Smooth muscle cell (in vitro differentiated cells): ENCODE measurements around the gene MDM2. TPM values are rescaled to one million over a fixed set of nuclear protein-coding genes. Genes with fewer than 3 reads are reported as not detected.

Source experiments
- DNase-seq: peaks from one replicate; lab custom pipeline; 2025; ENCODE audit not compliant: unreplicated experiment; lab: John Stamatoyannopoulos, UW
- H2AFZ ChIP-seq: fragments of 200-600 bp; sonication (generic); 2 replicates; pipeline ENCODE4 v1.6.0; 2016; ENCODE audit warnings: antibody characterized with exemption, low read depth, mild to moderate bottlenecking
- H3F3A ChIP-seq: fragments of 200-600 bp; sonication (generic); 2 replicates; pipeline ENCODE4 v1.6.0; 2017; ENCODE audit warnings: antibody characterized with exemption, low read depth
- H3K27ac ChIP-seq: fragments of 200-600 bp; sonication (generic); 2 replicates; pipeline ENCODE4 v1.5.1; 2016; ENCODE audit warnings: low read depth, mild to moderate bottlenecking
- H3K27me3 ChIP-seq: fragments of 200-600 bp; sonication (generic); 2 replicates; pipeline ENCODE4 v1.6.1; 2016; ENCODE audit warnings: low read depth, mild to moderate bottlenecking
- H3K36me3 ChIP-seq: fragments of 200-600 bp; sonication (generic); 2 replicates; pipeline ENCODE4 v1.5.1; 2016; ENCODE audit warnings: low read depth
- H3K4me1 ChIP-seq: fragments of 200-600 bp; sonication (generic); 2 replicates; pipeline ENCODE4 v1.5.1; 2016; ENCODE audit warnings: low read depth
- H3K4me2 ChIP-seq: fragments of 200-600 bp; sonication (generic); 2 replicates; pipeline ENCODE4 v1.6.0; 2016; ENCODE audit warnings: mild to moderate bottlenecking
- H3K4me3 ChIP-seq: fragments of 200-600 bp; sonication (generic); 2 replicates; pipeline ENCODE4 v1.5.1; 2016; ENCODE audit warnings: mild to moderate bottlenecking
- H3K79me2 ChIP-seq: fragments of 200-600 bp; sonication (generic); 2 replicates; pipeline ENCODE4 v1.6.0; 2016; ENCODE audit warnings: low read depth, mild to moderate bottlenecking
- H3K9ac ChIP-seq: fragments of 200-600 bp; sonication (generic); 2 replicates; pipeline ENCODE4 v1.6.0; 2016; ENCODE audit warnings: low read depth
- H3K9me3 ChIP-seq: fragments of 200-600 bp; sonication (generic); replicated peaks from 2 replicates; pipeline ENCODE4 v1.5.1; 2016; ENCODE audit warnings: low read depth
- H4K20me1 ChIP-seq: fragments of 200-600 bp; sonication (generic); 2 replicates; pipeline ENCODE4 v1.6.0; 2016; ENCODE audit warnings: low read depth
- WGBS: methylation state at CpG from one replicate; pipeline ENCODE4 v1.1.7; 2016; ENCODE audit warnings: low lambda C conversion rate; 5-methylcytosine and 5-hydroxymethylcytosine counted together
- polyA plus RNA-seq: library from polyadenylated mRNA; unstranded; fragments of >200 nt; fragmentation: Nextera tagmentation; extraction: Ambion mirVana; gene quantifications from 2 replicates; pipeline ENCODE4 v1.2.1, GENCODE V29; 2016
- total RNA-seq: library from RNA; depleted of rRNA; stranded (reverse); fragments of >200 nt; gene quantifications from 2 replicates; pipeline ENCODE4 v1.2.3, GENCODE V29; 2014
- TF ChIP-seq, protein P1 (sequence below): fragments of 200-600 bp; sonication (generic); IDR thresholded peaks from 2 replicates; pipeline ENCODE4 v1.5.1; 2017; ENCODE audit warnings: borderline replicate concordance, mild to moderate bottlenecking, antibody characterized with exemption; ENCODE audit not compliant: insufficient read depth, poor library complexity, severe bottlenecking

MDM2 gene
- total and polyA plus RNA-seq, 2 experiments from 2014 or later, result 43.4 to 189 TPM

DNA sequence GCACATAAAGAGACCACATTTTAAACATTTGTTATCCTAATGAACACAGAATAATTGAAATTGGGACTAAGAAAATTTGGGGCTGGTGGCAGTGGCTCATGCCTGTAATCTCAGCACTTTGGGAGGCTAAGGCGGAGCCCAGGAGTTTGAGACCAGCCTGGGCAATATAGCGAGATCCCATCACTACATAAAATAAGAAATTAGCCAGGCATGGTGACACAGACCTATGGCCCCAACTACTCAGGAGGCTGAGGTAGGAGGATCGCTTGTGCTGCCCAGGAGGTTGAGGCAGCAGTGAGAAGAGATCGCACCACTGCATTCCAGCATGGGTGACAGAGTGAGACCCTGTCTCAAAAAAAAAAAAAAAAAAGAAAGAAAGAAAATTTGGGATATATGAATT lies 65.3 kb downstream of the MDM2 start:
- Histone ChIP-seq H3K36me3 (no peaks in the 10 kb centered on the region), H3F3A (no peaks in the 10 kb centered on the region), H2AFZ (no peak overlapping the region), H3K27me3 (peaks cover 20% of the 10 kb centered on the region), H3K4me1 (no peaks in the 10 kb centered on the region), H3K4me2 (no peak overlapping the region), H3K9me3 (no peaks in the 10 kb centered on the region), H3K9ac (no peak overlapping the region), H3K27ac (no peak overlapping the region), H3K79me2 (no peaks in the 10 kb centered on the region), H3K4me3 (no peak overlapping the region), H4K20me1 (no peaks in the 10 kb centered on the region)
- WGBS, result 84% methylated on average over 4 of the region's 4 CpGs
- DNase-seq, result no peak
- TF ChIP-seq, protein P1, sequence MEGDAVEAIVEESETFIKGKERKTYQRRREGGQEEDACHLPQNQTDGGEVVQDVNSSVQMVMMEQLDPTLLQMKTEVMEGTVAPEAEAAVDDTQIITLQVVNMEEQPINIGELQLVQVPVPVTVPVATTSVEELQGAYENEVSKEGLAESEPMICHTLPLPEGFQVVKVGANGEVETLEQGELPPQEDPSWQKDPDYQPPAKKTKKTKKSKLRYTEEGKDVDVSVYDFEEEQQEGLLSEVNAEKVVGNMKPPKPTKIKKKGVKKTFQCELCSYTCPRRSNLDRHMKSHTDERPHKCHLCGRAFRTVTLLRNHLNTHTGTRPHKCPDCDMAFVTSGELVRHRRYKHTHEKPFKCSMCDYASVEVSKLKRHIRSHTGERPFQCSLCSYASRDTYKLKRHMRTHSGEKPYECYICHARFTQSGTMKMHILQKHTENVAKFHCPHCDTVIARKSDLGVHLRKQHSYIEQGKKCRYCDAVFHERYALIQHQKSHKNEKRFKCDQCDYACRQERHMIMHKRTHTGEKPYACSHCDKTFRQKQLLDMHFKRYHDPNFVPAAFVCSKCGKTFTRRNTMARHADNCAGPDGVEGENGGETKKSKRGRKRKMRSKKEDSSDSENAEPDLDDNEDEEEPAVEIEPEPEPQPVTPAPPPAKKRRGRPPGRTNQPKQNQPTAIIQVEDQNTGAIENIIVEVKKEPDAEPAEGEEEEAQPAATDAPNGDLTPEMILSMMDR, result no peak

DNA sequence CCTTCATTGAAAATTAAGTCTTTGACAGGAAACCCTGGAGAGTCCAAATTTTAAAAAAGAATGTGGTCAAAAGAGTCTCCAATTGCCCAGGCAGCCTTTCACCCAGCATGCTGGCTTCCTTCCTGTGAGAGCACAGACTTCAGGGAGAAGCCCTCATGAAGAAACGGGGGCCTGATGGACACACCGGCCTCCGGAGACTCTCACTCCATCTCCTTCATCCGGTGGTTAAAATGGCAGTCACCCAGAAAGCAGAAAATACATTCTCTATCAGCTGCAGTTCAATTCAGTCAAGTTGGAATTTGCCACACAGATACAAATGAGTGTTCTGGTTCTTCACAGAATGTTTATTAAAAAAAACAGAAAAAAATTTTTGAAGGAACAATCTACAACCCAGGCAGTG lies 68.5 kb downstream of the MDM2 start:
- no peaks in the 10 kb centered on the region for H3K9me3 ChIP-seq
- DNase-seq, result no peak
- H3K27ac ChIP-seq, result no peak overlapping the region
- TF ChIP-seq, protein P1, result no peak
- H3K27me3 ChIP-seq, result no peaks in the 10 kb centered on the region
- no peak overlapping the region for H2AFZ ChIP-seq
- H3K79me2 ChIP-seq, result no peaks in the 10 kb centered on the region
- H3K36me3 ChIP-seq, result no peaks in the 10 kb centered on the region
- no peaks in the 10 kb centered on the region for H4K20me1 ChIP-seq
- H3K9ac ChIP-seq, result no peak overlapping the region
- 92% methylated on average over 4 of the region's 4 CpGs for WGBS
- H3F3A ChIP-seq, result no peaks in the 10 kb centered on the region
- no peak overlapping the region for H3K4me2 ChIP-seq
- H3K4me3 ChIP-seq, result no peak overlapping the region
- H3K4me1 ChIP-seq, result no peaks in the 10 kb centered on the region

DNA sequence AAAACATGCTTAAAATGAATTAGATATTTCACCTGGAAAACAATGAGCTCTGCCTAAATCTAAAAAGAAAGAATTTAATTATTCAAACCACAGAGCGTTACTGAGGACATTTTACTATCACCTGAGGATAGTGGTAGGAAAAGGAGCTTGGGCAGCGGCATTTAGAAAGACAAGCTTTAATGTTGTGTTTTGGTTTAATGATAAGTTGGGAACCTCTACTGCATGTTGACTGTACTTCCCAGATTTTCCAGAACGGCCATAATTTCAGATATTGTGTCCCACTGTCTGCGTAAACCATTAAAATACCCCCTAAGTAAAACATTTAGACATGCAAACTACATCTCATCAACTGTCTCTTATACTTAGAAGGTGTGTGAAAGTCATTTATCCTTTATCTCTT lies 69.6 kb downstream of the MDM2 start:
- Histone ChIP-seq H3K79me2 (no peaks in the 10 kb centered on the region), H3F3A (no peaks in the 10 kb centered on the region), H3K4me3 (no peak overlapping the region), H3K36me3 (no peaks in the 10 kb centered on the region), H2AFZ (no peak overlapping the region), H3K27ac (no peak overlapping the region), H3K9me3 (no peaks in the 10 kb centered on the region), H3K4me1 (no peaks in the 10 kb centered on the region), H3K9ac (no peak overlapping the region), H4K20me1 (no peaks in the 10 kb centered on the region), H3K4me2 (no peak overlapping the region), H3K27me3 (no peaks in the 10 kb centered on the region)
- DNase-seq, result no peak
- TF ChIP-seq, protein P1, result no peak
- 94% methylated on average over 4 of the region's 4 CpGs for WGBS

DNA sequence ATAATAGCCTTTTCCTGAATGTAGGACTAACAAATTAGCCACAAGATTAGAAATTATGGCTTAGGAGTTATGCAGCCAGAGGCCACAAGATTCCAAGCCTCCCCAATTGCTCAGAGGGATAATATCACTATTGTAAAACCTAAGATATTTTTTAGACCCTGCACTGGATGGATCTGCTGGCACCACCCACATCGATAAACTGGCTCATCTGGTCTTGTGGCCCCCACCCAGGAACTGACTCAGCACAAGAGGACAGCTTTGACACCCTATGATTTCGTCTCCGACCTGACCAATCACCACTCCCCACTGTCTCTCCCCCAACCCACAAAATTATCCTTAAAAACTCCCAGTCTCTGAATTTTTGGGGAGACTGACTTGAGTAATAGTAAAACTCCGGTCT lies 70.3 kb downstream of the MDM2 start:
- no peaks in the 10 kb centered on the region for H3K9me3 ChIP-seq
- no peak overlapping the region for H3K27ac ChIP-seq
- DNase-seq, result no peak
- no peaks in the 10 kb centered on the region for H3K36me3 ChIP-seq
- H3K79me2 ChIP-seq, result no peaks in the 10 kb centered on the region
- TF ChIP-seq, protein P1, result no peak
- H2AFZ ChIP-seq, result no peak overlapping the region
- H3K4me3 ChIP-seq, result no peak overlapping the region
- H3K4me2 ChIP-seq, result no peak overlapping the region
- no peaks in the 10 kb centered on the region for H4K20me1 ChIP-seq
- H3K9ac ChIP-seq, result no peak overlapping the region
- H3K27me3 ChIP-seq, result no peaks in the 10 kb centered on the region
- 91% methylated on average over 4 of the region's 4 CpGs for WGBS
- no peaks in the 10 kb centered on the region for H3K4me1 ChIP-seq
- no peaks in the 10 kb centered on the region for H3F3A ChIP-seq
